HG02938 (cell line): ENCODE results near the gene INS.
"Not testable (repeated sequence)": the region's sequence is repeated elsewhere in the genome, so short reads cannot be mapped to it uniquely, and the experiment has no call there.

Experiments
- ATAC-seq: cut with Tn5 transposase; IDR thresholded peaks from one replicate; pipeline ENCODE4 v1.9.1; 2021; ENCODE audit warnings: mild to moderate bottlenecking, moderate library complexity; ENCODE audit not compliant: unreplicated experiment

Gene INS

DNA sequence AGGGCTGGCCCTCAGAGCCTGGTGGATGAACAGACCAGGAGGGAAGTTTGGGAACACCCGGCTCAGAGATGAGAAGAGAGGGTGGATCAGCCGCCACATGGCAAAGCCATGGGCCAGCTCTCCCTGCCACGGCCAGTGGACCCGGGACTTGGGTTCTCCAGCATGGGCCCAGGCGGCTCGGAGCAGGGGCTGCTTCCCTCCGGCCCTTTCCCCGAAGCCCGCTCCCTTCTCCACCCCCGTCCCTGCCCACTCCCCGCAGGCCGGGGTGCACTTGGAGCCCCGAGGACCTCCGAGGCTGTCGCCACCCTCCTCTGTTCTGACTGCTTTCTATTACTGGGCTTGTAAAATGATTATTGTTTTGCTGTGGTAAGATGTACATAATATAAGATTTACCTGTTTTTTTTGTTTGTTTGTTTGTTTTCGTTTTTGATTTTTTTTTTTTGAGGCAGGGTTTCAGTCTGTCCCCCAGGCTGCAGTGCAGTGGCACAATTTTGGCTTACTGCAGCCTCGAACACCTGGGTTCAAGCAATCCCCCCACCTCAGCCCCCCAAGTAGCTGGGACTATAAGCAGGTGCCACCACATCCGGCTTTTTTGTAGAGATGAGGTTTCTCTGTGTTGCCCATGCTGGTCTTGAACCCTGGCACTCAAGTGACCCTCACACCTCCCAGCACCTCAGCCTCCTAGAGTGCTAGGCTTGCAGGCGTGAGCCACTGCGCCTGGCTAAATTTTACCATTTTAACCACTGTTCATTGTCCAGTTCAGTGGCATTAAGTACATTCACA lies 21.9 kb upstream of the INS start:
- no peak for ATAC-seq

- no peak for ATAC-seq
These were observed 21.1 kb upstream of the INS start for GRCh38 chr11:2182075-2182474.

DNA sequence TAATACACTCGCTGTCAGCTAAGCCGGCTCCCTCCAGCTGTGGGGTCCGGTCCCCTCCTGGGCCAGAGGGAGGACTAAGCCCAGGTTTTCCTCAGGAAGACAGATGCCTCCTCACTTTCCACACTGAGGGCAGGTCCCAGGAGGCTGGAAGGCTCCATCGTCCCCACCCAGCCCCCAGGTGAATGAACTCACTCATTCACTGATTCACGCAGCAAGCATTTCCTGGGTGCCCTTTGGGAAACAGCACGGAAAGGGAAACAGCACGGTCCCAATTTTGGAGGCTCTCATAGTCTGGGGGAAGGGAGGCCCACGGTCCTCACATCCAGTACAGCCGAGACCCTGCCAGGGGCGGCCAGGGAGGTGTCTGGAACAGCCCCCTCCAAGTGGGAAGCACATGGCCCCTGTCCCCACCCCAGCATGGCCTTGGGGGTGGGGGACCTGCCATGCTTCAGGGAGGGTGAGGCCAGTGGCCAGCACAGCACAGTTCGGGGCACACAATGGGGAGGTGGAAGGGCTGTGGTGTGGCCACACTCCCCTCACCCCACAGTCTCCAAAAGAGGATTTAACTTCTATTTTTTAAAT lies 19.9 kb upstream of the INS start:
- ATAC-seq, result no peak

GRCh38 chr11:2180347-2180746 lies 19.3 kb upstream of the INS start:
- ATAC-seq, result no peak

DNA sequence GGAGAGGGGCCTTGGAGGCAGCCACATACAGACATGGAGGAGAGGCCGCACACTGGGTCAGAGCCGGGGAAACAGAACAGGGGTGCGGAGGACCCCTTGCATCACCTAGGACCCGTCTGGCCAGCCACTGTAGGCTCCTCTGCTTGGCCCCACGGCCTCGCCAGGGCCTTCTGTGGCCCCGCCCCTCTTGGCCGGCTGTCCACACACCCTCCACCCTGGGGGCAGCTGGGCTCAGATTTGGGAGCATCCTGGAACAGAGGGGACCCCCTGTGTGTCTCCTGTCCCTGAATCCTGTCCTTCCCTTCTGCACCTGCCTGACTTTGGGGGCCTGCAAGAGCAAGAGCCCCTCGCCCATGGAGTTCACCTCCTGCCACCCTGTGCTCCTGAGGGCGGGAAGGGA lies 18.5 kb upstream of the INS start:
- ATAC-seq, result no peak

GRCh38 chr11:2178906-2179494 lies 18.0 kb upstream of the INS start:
- no peak for ATAC-seq

- not testable (repeated sequence) for ATAC-seq
These were observed 17.2 kb upstream of the INS start for GRCh38 chr11:2178055-2178773.

DNA sequence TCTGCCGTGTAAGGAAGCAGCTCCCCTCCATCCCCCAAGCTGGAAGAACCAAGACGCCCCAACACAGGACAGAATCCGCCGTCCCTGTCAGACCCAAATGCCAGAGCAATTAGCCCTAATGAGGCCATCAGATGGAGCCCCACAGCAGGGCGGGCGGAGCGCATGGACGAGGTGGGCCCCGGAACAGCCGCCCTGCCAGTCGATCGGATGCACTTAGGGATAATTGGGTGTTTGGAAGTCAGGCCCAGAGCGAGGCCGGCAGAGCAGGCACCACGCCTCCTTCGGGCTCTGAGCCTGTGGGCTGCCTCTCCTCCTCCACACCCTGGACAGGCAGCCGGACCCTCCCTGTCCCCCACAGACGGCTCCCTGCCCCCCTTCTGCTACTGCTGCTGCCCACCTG lies 16.1 kb upstream of the INS start:
- ATAC-seq, result no peak

DNA sequence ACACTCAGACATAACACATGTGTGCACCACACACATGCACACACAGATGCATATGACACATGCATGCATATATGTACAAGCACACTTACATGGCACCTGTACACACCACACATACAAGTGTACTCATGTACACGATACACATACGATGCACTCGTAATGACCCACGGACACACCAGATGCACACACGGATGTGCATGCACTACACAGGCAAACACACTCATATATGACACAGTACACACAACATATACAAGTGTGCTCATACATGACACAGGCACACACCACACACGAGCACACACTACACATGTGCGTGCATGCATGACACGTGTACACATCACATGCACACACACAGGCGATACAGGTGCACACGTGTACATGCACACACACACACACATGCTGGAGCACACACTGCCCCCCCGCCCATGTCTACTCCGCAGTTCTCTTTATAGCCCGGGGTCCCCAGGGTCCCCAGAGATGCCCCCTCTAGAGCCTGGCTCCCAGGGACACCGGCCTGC lies 15.4 kb upstream of the INS start:
- no peak for ATAC-seq

DNA sequence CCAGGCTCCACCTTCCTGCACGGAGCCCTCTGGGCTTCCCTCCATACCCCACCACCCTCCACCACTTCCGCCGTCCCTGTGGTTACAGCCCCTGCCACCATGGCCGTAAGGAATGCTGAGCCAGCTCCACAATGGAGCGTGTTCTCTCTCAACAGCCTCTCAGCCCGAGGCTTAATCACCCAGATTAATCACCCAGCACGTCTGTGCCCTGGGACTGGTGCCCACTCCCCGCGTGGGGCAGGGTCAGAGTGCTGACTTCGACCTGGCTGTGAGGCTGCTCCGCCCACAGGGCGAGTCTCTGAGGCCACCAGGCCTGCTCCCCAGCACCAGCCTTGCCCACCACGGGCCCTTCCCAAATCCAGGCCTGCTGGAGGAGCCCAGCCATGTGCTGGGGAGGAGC lies 14.7 kb upstream of the INS start:
- ATAC-seq, result no peak

GRCh38 chr11:2174361-2174760 lies 13.4 kb upstream of the INS start:
- no peak for ATAC-seq

GRCh38 chr11:2173761-2174160 lies 12.8 kb upstream of the INS start:
- no peak for ATAC-seq

GRCh38 chr11:2173150-2173693 lies 12.2 kb upstream of the INS start:
- ATAC-seq, result no peak

DNA sequence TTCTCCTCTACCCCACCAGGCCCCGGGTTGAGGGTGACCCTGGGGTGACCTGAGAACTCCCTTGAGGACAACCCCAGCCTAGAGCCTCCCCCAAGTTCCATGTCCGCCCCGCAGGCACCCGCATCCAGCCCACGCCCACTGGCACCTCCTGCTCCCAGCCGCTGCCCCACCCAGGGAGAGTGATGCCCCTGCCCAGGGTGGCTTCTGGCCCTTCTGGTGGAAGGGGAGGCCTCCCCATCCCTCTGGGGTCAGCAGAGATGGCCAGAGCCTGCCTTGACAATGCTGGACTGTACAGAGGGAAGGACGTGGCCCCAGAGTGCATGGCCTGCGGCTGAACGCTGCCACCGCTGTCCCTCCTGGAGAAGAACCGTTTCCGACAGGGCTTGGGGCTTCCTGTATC lies 11.7 kb upstream of the INS start:
- ATAC-seq, result no peak

DNA sequence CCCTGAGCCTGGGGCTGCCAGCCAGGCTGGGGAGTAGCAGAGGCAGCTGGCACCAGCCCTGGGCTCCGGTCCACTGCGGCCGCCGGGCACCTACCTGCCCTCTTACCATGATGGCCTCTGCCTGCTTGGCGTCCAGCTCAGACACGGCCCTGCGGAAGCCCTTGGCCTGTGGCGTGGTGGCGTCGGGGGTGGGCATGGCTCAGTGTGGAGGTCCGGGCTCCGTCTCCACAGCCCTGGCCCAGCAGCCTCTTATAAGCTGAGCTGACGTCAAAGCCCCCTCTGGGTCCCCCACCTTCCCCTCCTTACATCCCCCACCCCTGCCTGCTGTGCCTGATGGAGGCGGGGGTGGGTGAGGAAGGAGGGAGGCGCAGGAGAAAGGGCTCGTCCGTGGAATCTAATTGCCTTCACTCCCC lies 10.6 kb upstream of the INS start, which contains the start of gene TH:
Gene TH, minus strand, starts transcription at position 225 of the 413 bp plus-strand sequence. Its CDS starts 29 bp downstream, at position 196.
- ATAC-seq, result no peak

- no peak for ATAC-seq
These were observed 8.9 kb upstream of the INS start for GRCh38 chr11:2169626-2170570.

DNA sequence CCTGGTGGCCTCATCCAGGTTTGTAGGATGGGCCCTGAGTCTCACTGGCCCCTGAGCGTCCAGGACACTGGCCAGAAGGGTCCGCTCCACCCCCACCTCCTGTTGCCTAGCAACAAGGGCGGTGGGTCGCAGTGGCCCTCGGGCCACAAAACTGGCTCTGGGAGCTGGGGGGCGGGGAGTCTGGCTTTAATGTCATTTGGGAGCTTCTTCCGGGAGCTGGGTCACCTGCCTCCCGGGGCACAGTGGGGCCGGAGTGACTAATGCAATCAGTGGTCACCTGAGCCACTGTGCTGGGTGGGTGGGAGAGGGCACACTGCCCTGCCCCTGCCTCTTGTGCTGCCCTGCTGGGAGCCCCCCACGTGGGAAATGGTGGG lies 8.0 kb upstream of the INS start:
- ATAC-seq, result no peak

- ATAC-seq, result no peak
These were observed 7.4 kb upstream of the INS start for GRCh38 chr11:2168286-2169004.
